K562 (cell line): ENCODE measurements around the gene GOLGA6B. TPM values are rescaled to one million over a fixed set of nuclear protein-coding genes. Genes with fewer than 3 reads are reported as not detected.
"Not testable (repeated sequence)": the region's sequence is repeated elsewhere in the genome, so short reads cannot be mapped to it uniquely, and the experiment has no call there.

Experiments
- ATAC-seq: fragments of 200-7000 bp; cut with Tn5 transposase; 3 replicates; pipeline ENCODE4 v1.9.1; 2020; ENCODE audit warnings: moderate library complexity
- BruUV-seq: library from RNA; stranded (reverse); fragments of 400-500 nt; replicated peaks from 2 replicates; lab custom pipeline; 2021; lab: Mats Ljungman, UMichigan
- CTCF ChIA-PET: fragments of 300-600 bp; formaldehyde crosslinking; extraction: SDS; loops from one replicate; lab custom pipeline; 2021; ENCODE audit warnings: low intra/inter-chr PET ratio; lab: Yijun Ruan, JAX
- POLR2A ChIA-PET: fragments of 300-600, 350-650 bp; sonication (Branson Sonifier 250); formaldehyde crosslinking; extraction: SDS; loops from one replicate; lab custom pipeline; 2021; ENCODE audit warnings: antibody characterized with exemption, inconsistent platforms; lab: Yijun Ruan, JAX
- DNase-seq, 4 experiments: peaks; one replicate each; pipeline versions ENCODE4 v3.0.0 to v3.0.0-alpha.2; 2011 to 2018; ENCODE audit warnings: low spot score in 3 of 4, mixed read lengths in 3 of 4; ENCODE audit errors: extremely low read depth in 1 of 4
- FAIRE-seq: peaks from 2 replicates; lab custom pipeline; 2011; peaks lifted over from hg19 to GRCh38; lab: Jason Lieb, UNC
- H2AFZ ChIP-seq: 2 replicates; pipeline ENCODE4 v1.6.0; 2011; ENCODE audit warnings: low read depth, low read length, control low read depth, inconsistent platforms
- H3K27ac ChIP-seq: fragments of 200-600 bp; 3 replicates; pipeline ENCODE4 v1.8.0; 2011; ENCODE audit warnings: low read depth, mild to moderate bottlenecking, control low read depth, inconsistent platforms, low read length, moderate library complexity, mixed read lengths; ENCODE audit errors: extremely low read depth
- H3K27me3 ChIP-seq, 2 experiments: fragments of 300-600 bp in 1 of 2; 2 replicates in 1 of 2; 3 replicates in 1 of 2; pipeline versions ENCODE4 v1.6.0 to v1.8.0; 2011; ENCODE audit warnings: inconsistent platforms in 2 of 2, low read length in 2 of 2, mild to moderate bottlenecking in 1 of 2, mixed read lengths in 1 of 2, moderate library complexity in 1 of 2; ENCODE audit not compliant: control insufficient read depth in 2 of 2, insufficient read depth in 2 of 2
- H3K36me3 ChIP-seq: fragments of 300-600 bp; 3 replicates; pipeline ENCODE4 v1.8.0; 2011; ENCODE audit warnings: mild to moderate bottlenecking, low read length, inconsistent platforms; ENCODE audit not compliant: control insufficient read depth, insufficient read depth
- H3K4me1 ChIP-seq, 2 experiments: fragments of 200-600 bp in 1 of 2; replicated peaks in 1 of 2; 2 replicates in 1 of 2; 3 replicates in 1 of 2; pipeline versions ENCODE4 v1.5.1 to v1.8.0; 2011; ENCODE audit warnings: inconsistent platforms in 2 of 2, low read length in 2 of 2, mild to moderate bottlenecking in 1 of 2, mixed read lengths in 1 of 2, moderate library complexity in 1 of 2; ENCODE audit not compliant: control insufficient read depth in 2 of 2, insufficient read depth in 2 of 2
- H3K4me2 ChIP-seq: 2 replicates; pipeline ENCODE4 v1.6.1; 2011; ENCODE audit warnings: low read length, control low read depth, inconsistent platforms, mixed read lengths; ENCODE audit not compliant: insufficient read depth
- H3K4me3 ChIP-seq: fragments of 200-600 bp; sonication (generic), shearing (Covaris generic); 2 replicates; pipeline ENCODE4 v1.5.1; 2016; ENCODE audit warnings: control low read depth, inconsistent platforms
- H3K79me2 ChIP-seq: fragments of 200-600 bp; 3 replicates; pipeline ENCODE4 v1.8.0; 2011; ENCODE audit warnings: low read length, inconsistent platforms; ENCODE audit not compliant: control insufficient read depth, insufficient read depth
- H3K9ac ChIP-seq, 2 experiments: 2 replicates each; pipeline versions ENCODE4 v1.6.0 to v1.6.1; 2011; ENCODE audit warnings: low read depth in 2 of 2, low read length in 2 of 2, control low read depth in 1 of 2, inconsistent platforms in 1 of 2, mild to moderate bottlenecking in 1 of 2, mixed read lengths in 1 of 2; ENCODE audit not compliant: insufficient read depth in 1 of 2
- H3K9me1 ChIP-seq: one replicate; pipeline ENCODE4 v1.6.0; 2011; ENCODE audit warnings: inconsistent platforms, mild to moderate bottlenecking, low read length, moderate library complexity; ENCODE audit not compliant: control insufficient read depth, insufficient read depth
- H3K9me3 ChIP-seq: replicated peaks from 2 replicates; pipeline ENCODE4 v1.5.1; 2011; ENCODE audit warnings: low read depth, low read length, inconsistent platforms; ENCODE audit not compliant: control insufficient read depth, insufficient read depth
- H4K20me1 ChIP-seq: replicated peaks from 2 replicates; pipeline ENCODE4 v1.6.1; 2011; ENCODE audit warnings: low read length, inconsistent platforms, mixed read lengths; ENCODE audit not compliant: control insufficient read depth, insufficient read depth
- WGBS: fragments of 100-300 bp; shearing (Covaris generic); methylation state at CpG from one replicate; pipeline ENCODE4 v1.1.6; 2016; ENCODE audit warnings: low coverage, mixed read lengths; ENCODE audit not compliant: insufficient coverage; ENCODE audit errors: missing lambda C conversion rate; 5-methylcytosine and 5-hydroxymethylcytosine counted together
- in situ Hi-C: fragments of 300-500 bp; cut with MboI; formaldehyde crosslinking; loops from 4 replicates; pipeline ENCODE4 v1.15.0; 2018; ENCODE audit warnings: inconsistent platforms, mixed read lengths
- intact Hi-C: fragments of 100-400 bp; cut with micrococcal nuclease; formaldehyde crosslinking; loops from 2 replicates; pipeline ENCODE4 v1.14.2; 2022
- polyA plus RNA-seq, 8 experiments: library from polyadenylated mRNA; depleted of rRNA in 4 of 8; stranded (reverse) in 5 of 8; unstranded in 3 of 8; fragments of >200 nt; fragmentation: Nextera tagmentation in 2 of 8; fragmentation: Illumina TruSeq in 1 of 8; extraction: Ambion mirVana in 2 of 8; extraction: Trizol in 1 of 8; gene quantifications; 2 replicates each; pipeline versions ENCODE4 v1.2.1 to v1.2.3, GENCODE V29; 2011 to 2014; ENCODE audit warnings: inconsistent platforms in 1 of 8, missing spikeins in 1 of 8
- total RNA-seq, 7 experiments: library from RNA; depleted of rRNA in 6 of 7; stranded (reverse); fragments of >200 nt in 6 of 7; fragmentation: Illumina TruSeq in 2 of 7; extraction: Trizol in 2 of 7; gene quantifications; 2 replicates each; pipeline versions ENCODE4 v1.2.1 to v1.2.3, GENCODE V29; 2011 to 2021; ENCODE audit warnings: low replicate concordance in 1 of 7

GOLGA6B gene
- total and polyA plus RNA-seq, 9 of the 15 experiments (the other 6 are each of a cell fraction or from before 2014, with no cell fraction given): not detected

DNA sequence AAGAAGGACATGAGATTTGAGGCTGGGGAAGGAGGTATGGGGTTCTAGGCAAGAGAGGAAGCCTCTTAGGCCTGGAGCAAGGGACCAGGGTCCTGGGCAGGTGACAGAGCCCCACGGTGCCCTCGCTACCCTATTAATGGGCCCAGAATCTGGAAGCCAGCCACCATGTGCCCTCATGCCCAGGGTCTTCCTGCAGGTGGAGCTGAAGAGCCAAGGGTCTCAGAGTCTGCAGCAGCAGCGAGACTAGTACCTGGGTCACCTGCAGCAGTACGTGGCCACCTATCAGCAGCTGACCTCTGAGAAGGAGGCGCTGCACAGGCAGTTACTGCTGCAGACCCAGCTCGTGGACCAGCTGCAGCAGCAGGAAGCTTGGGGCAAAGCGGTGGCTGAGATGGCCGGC lies 9.4 kb downstream of the GOLGA6B start:
- H3K27me3 ChIP-seq, H3K9me1 ChIP-seq, H3K36me3 ChIP-seq, H3K4me3 ChIP-seq, H3K4me1 ChIP-seq, H3K9ac ChIP-seq, H3K9me3 ChIP-seq, DNase-seq, H3K27ac ChIP-seq, H2AFZ ChIP-seq, BruUV-seq, H4K20me1 ChIP-seq, POLR2A ChIA-PET, ATAC-seq, H3K79me2 ChIP-seq, FAIRE-seq, H3K4me2 ChIP-seq, intact Hi-C loops, CTCF ChIA-PET: not testable (repeated sequence)
- no CpG with 5 or more reads among the region's 8 CpGs for WGBS
- in situ Hi-C loops: loop anchor here (25.0 kb wide), 1 partner anchor 1398 kb away; no protein-coding TSS in a partner anchor

GRCh38 chr15:72665706-72666105 lies 11.2 kb downstream of the GOLGA6B start:
- ATAC-seq, H3K79me2 ChIP-seq, CTCF ChIA-PET, H3K36me3 ChIP-seq, POLR2A ChIA-PET, H4K20me1 ChIP-seq, H3K4me2 ChIP-seq, H2AFZ ChIP-seq, H3K9me3 ChIP-seq, DNase-seq, BruUV-seq, H3K9ac ChIP-seq, H3K4me1 ChIP-seq, H3K4me3 ChIP-seq, H3K27me3 ChIP-seq, intact Hi-C loops, FAIRE-seq, H3K27ac ChIP-seq, H3K9me1 ChIP-seq: not testable (repeated sequence)
- WGBS: 0% methylated on average over 3 of the region's 11 CpGs
- in situ Hi-C loops: loop anchor here (25.0 kb wide), 1 partner anchor 1397 kb away; no protein-coding TSS in a partner anchor

DNA sequence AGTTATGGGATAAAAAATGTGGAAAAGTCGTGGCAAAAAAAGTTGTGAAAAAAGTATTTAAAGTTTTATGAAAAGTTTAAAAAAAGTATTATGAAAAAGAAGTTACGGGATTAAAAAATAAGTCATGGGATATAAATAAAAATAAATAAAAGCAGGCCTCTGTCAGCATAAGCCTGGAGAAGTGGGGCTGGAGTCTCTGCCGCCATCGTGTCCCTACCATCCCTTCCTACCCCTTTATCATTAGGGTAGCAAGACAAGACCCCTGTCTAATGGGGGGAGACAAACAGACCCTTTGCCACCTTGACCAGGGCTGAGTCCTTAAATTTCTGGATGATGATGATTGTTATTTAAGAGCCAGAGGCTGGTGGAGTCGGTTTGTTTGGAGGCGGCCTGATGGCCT lies 15.3 kb downstream of the GOLGA6B start:
- H3K9me3 ChIP-seq, H3K27ac ChIP-seq, H3K27me3 ChIP-seq, CTCF ChIA-PET, DNase-seq, H3K4me3 ChIP-seq, H3K9ac ChIP-seq, H3K4me2 ChIP-seq, H3K4me1 ChIP-seq, POLR2A ChIA-PET, ATAC-seq, FAIRE-seq, H3K79me2 ChIP-seq, H2AFZ ChIP-seq, H3K9me1 ChIP-seq, H4K20me1 ChIP-seq, BruUV-seq, H3K36me3 ChIP-seq: not testable (repeated sequence)
- in situ Hi-C loops (loop anchor here (5.0 to 25.0 kb wide), 2 partner anchors 53 to 1392 kb away; no protein-coding TSS in a partner anchor), intact Hi-C loops (loop anchor here (10.0 kb wide), 1 partner anchor 65 kb away; no protein-coding TSS in a partner anchor)
- 19% methylated on average over 2 of the region's 6 CpGs for WGBS
